GM12891 (cell line): ENCODE measurements around the gene PDXK.

Experiments used
- POLR2AphosphoS5 ChIP-seq: IDR thresholded peaks from 2 replicates; pipeline ENCODE4 v1.6.1; 2011; ENCODE audit warnings: low read depth, low read length, control low read depth
- TAF1 ChIP-seq: IDR thresholded peaks from 2 replicates; pipeline ENCODE4 v1.6.1; 2011; ENCODE audit warnings: low read depth, low read length, control low read depth

GRCh38 chr21:43793243-43793642 lies 74.3 kb downstream of the PDXK start:
- TF ChIP-seq POLR2AphosphoS5 = no peak
- TF ChIP-seq TAF1 = no peak
